Stimulated activated CD4-positive, alpha-beta T cell treated with anti-CD3 and anti-CD28 coated beads, Interleukin-4, amount 100 ng/mL, for 24 hours (primary cell): ENCODE results near the gene GTPBP4.
A peak's percentile ranks its signal among the peaks of the same experiment; 100 is the strongest.
"Not testable (repeated sequence)": the region's sequence is repeated elsewhere in the genome, so short reads cannot be mapped to it uniquely, and the experiment has no call there.

Experiments used
- DNase-seq: peaks from one replicate; pipeline ENCODE4 v3.0.0-alpha.2; 2020

Gene GTPBP4

DNA sequence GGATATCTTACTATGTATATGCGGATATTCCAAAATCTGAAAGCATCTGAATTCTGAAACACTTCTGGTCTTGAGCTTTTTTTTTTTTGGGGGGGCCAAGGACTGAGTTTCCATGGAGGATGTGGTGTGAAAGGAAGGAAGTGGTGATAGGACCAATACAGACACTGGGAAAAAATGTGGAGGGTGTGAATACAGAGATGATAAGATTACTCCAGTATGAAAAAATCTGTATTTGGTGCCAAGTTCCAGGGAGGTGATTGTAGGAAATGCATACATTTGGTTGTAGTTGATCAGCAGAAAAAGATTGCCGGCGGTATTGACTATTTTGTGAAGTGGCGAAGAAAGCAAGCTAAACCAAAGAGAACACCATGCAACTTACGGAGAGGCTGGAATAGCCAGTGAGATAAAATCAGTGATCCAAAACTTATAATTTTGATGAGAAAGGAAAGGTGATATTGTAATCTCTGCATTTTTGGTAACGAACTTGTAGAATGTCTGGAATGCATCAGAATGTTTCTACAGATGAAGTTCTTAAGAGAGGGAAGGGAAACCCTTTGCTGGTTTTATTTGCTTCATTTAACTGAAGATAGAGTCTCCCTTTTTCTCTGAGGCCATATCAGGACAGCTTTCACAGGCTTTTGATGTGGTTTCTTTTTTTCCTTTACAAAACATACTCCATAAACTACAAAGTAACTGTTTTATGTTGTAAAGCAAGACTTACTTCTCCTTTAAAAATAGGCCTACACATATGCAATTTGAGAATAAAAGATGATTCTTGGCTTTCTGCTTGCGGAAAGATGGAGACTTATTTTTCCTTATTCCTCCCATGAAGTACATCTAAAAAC is 73.9 kb downstream of the GTPBP4 start:
- no peak for DNase-seq

DNA sequence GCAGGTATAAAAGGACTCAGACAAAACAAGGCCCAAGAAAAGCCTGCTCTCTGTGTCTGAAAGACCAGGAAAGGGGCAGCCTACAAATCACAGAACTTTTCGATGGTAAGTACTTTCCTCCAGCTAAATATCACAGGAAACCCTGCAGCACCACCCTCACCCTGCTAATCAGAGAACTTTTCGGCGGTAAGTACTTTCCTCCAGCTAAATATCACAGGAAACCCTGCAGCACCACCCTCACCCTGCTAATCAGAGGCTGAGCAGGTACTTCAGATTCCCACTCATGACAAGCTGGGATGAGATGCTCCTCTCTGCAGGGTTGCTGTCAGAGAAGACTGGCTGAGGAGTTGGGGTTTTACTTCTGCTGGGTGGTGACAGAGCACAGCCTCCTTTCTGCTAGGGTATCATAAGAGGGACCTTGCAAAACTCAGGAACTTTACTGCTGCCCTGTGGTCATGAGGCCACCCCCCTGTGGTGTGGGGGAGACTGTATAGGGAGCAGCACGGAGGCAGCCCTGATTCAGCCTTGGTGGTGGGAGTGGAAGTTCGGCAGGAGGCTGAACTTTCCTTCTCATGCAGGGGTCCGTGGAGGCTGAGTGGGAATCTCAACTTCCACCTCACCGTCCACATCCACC is 75.1 kb downstream of the GTPBP4 start:
- peak; percentile 12 for DNase-seq

DNA sequence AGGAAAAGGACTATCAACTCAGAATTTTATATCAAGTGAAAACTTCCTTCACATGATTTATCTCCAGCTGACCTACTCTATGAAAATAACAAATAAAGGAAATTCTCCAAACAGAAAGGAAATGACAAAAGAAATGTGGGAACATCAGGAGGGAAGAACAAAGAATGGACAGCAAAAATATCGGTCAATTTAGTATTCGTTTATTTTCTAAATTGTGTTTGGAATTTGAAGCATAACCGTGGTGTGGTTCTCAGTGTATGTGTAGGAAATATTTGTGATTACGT is 76.7 kb downstream of the GTPBP4 start:
- DNase-seq, result no peak

DNA sequence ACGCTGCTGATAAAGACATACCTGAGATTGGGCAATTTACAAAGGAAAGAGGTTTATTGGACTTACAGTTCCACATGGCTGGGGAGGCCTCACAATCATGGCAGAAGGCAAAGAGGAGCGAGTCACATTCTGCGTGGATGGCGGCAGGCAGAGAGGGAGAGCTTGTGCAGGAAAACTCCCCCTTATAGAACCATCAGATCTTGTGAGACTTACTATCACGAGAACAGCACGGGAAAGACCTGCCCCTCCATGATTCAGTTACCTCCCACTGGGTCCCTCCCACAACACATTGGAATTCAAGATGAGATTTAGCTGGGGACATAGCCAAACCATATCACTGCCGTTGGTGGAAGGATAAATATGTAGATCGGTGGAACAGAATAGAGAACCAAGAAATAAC is 78.5 kb downstream of the GTPBP4 start:
- not testable (repeated sequence) for DNase-seq

DNA sequence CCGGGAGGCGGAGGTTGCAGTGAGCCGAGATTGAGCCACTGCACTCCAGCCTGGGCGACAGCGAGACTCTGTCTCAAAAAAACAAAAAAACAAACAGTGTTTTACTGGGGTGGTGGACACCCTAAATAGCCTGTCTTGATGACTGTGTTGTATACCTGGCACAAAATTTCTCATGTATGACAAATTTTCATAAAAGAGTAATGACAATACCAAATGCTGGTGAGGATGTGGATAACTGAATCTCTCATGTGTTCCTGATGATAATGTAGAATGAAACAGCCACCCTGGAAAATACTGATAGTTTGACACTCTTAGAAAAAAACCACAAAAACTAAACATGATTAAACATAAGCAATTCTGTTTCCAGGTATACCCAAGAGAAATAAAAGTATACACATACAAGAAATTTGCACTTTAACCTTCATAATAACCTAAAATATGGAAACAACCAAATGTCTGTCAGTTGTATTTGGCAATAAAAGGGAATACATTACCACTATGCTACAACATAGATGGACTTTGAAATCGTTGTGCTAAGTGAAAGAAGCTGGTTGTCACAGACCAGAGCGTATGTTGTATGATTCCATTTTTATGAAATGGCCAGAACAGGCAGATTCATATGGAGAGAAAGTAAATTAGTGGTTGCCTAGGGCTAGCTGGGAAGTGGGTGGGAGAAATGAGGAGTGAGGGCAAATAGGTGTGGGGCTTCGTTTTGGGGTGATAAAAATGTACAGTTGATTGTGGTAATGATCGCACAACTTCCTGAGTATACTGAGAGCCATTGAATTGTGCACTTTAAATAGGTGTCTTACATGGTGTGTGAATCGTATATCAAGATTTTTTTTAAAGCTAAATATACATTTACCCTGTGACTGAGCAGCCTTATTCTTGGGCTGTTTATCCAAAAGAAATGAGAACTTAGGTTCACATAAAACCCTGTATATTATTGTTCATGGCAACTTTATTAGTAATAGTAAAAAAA is 80.4 kb downstream of the GTPBP4 start:
- no peak for DNase-seq
